PC-3 (cell line): ENCODE data around the gene LIMA1. TPM values are rescaled to one million over a fixed set of nuclear protein-coding genes. Genes with fewer than 3 reads are reported as not detected.

Experiments
- ATAC-seq: fragments of 200-7000 bp; cut with Tn5 transposase; 2 replicates; pipeline ENCODE4 v1.9.1; 2020; ENCODE audit warnings: mild to moderate bottlenecking, moderate library complexity
- BruUV-seq: library from RNA; stranded (reverse); fragments of 400-500 nt; replicated peaks from 2 replicates; lab custom pipeline; 2021; lab: Mats Ljungman, UMichigan
- CTCF ChIA-PET: fragments of 300-600 bp; sonication (Branson Sonifier 250); formaldehyde crosslinking; loops from one replicate; lab custom pipeline; 2022; ENCODE audit warnings: antibody characterized with exemption; lab: Charles Lee
- POLR2A ChIA-PET: fragments of 300-600 bp; sonication (Branson Sonifier 250); formaldehyde crosslinking; loops from one replicate; lab custom pipeline; 2022; ENCODE audit warnings: antibody characterized with exemption; ENCODE audit not compliant: unreplicated experiment; lab: Charles Lee
- DNase-seq: peaks from one replicate; pipeline ENCODE4 v3.0.0-alpha.2; 2015
- H2AFZ ChIP-seq: fragments of 300-600 bp; sonication (generic); 2 replicates; pipeline ENCODE4 v1.6.0; 2016; ENCODE audit warnings: antibody characterized with exemption, low read length
- H3F3A ChIP-seq: fragments of 300-600 bp; sonication (generic); one replicate; pipeline ENCODE4 v1.6.0; 2017; ENCODE audit warnings: antibody characterized with exemption, low read length, control low read depth, mild to moderate bottlenecking; ENCODE audit not compliant: unreplicated experiment
- H3K27ac ChIP-seq: fragments of 300-600 bp; sonication (generic); 2 replicates; pipeline ENCODE4 v1.5.1; 2016; ENCODE audit warnings: mild to moderate bottlenecking, low read length
- H3K27me3 ChIP-seq: fragments of 300-600 bp; sonication (generic); 2 replicates; pipeline ENCODE4 v1.6.1; 2016; ENCODE audit warnings: low read length, mixed read lengths
- H3K36me3 ChIP-seq: fragments of 300-600 bp; sonication (generic); 2 replicates; pipeline ENCODE4 v1.6.1; 2016; ENCODE audit warnings: low read depth, mixed run types, low read length, mixed read lengths
- H3K4me1 ChIP-seq: fragments of 300-600 bp; sonication (generic); 2 replicates; pipeline ENCODE4 v1.5.1; 2016; ENCODE audit warnings: low read length; ENCODE audit not compliant: insufficient read depth
- H3K4me2 ChIP-seq: fragments of 300-600 bp; sonication (generic); 2 replicates; pipeline ENCODE4 v1.6.0; 2016; ENCODE audit warnings: low read length
- H3K4me3 ChIP-seq: fragments of 300-600 bp; sonication (generic); 2 replicates; pipeline ENCODE4 v1.5.1; 2016; ENCODE audit warnings: mild to moderate bottlenecking, low read length, mixed read lengths
- H3K79me2 ChIP-seq: fragments of 300-600 bp; sonication (generic); 2 replicates; pipeline ENCODE4 v1.6.1; 2017; ENCODE audit warnings: low read length, mixed read lengths
- H3K9ac ChIP-seq: fragments of 300-600 bp; sonication (generic); 2 replicates; pipeline ENCODE4 v1.6.0; 2016; ENCODE audit warnings: mild to moderate bottlenecking, low read length
- H3K9me2 ChIP-seq: fragments of 300-600 bp; sonication (generic); replicated peaks from 2 replicates; pipeline ENCODE4 v1.6.1; 2016; ENCODE audit warnings: mixed run types, low read length, mixed read lengths
- H3K9me3 ChIP-seq: fragments of 300-600 bp; sonication (generic); 2 replicates; pipeline ENCODE4 v1.6.1; 2016; ENCODE audit warnings: low read length, mixed read lengths
- H4K20me1 ChIP-seq: fragments of 300-600 bp; sonication (generic); 2 replicates; pipeline ENCODE4 v1.6.1; 2016; ENCODE audit warnings: low read length, mixed read lengths
- EZH2 ChIP-seq: fragments of 300-600 bp; sonication (generic); IDR thresholded peaks from one replicate; pipeline ENCODE4 v1.6.1; 2017; ENCODE audit warnings: antibody characterized with exemption, mild to moderate bottlenecking, low read length; ENCODE audit not compliant: unreplicated experiment
- EZH2phosphoT487 ChIP-seq: fragments of 300-600 bp; sonication (generic); IDR thresholded peaks from 2 replicates; pipeline ENCODE4 v1.6.1; 2018; ENCODE audit warnings: mild to moderate bottlenecking, antibody characterized with exemption, low read length, borderline replicate concordance
- intact Hi-C: fragments of 100-400 bp; cut with micrococcal nuclease; formaldehyde crosslinking; loops from 2 replicates; pipeline ENCODE4 v1.9.0; 2023
- total RNA-seq: library from RNA; depleted of rRNA; stranded (reverse); fragments of >200 nt; gene quantifications from 2 replicates; pipeline ENCODE4 v1.2.3, GENCODE V29; 2014
- TF ChIP-seq, protein P1 (sequence below): fragments of 300-600 bp; sonication (generic); conservative IDR thresholded peaks from 2 replicates; pipeline ENCODE4 v1.5.1; 2017; ENCODE audit warnings: antibody characterized with exemption, low read depth, mild to moderate bottlenecking, low read length

LIMA1 gene
- total RNA-seq, 1 experiment from 2014 or later, result 45.1 TPM

DNA sequence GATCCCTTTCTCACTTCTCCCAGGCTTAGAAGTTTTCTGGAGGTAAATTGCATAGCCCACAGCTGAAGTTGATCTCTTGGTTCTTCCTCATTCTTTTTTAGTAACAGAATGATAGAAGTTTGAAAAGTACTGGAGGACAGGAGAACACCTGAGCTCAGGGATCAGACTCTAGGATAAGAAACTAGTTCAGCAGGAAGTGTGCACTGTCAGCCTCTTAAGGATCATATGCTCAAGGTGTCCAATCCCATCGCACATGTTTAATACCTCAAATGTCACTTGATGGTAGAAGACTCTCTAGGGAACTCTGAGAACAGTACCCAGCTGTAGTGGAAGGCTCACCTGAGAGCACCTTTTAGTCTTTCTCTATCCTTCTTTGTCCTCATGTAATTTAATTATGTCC is 14.7 kb upstream of the LIMA1 start:
- CTCF ChIA-PET, result no interaction called here
- DNase-seq, result peak; percentile 11
- Histone ChIP-seq H3K27me3 (no peaks in the 10 kb centered on the region), H3K4me1 (peaks cover 12% of the 10 kb centered on the region; the same call in 1 of the 2 replicates), H3K4me2 (no peak overlapping the region), H3K9me3 (no peaks in the 10 kb centered on the region), H4K20me1 (no peaks in the 10 kb centered on the region), H3K9ac (no peak overlapping the region), H2AFZ (no peak overlapping the region), H3K9me2 (no peaks in the 10 kb centered on the region), H3K4me3 (no peak overlapping the region), H3K79me2 (no peaks in the 10 kb centered on the region), H3F3A (no peaks in the 10 kb centered on the region), H3K27ac (no peak overlapping the region), H3K36me3 (no peaks in the 10 kb centered on the region)
- ATAC-seq, result no peak
- TF ChIP-seq, protein P1, sequence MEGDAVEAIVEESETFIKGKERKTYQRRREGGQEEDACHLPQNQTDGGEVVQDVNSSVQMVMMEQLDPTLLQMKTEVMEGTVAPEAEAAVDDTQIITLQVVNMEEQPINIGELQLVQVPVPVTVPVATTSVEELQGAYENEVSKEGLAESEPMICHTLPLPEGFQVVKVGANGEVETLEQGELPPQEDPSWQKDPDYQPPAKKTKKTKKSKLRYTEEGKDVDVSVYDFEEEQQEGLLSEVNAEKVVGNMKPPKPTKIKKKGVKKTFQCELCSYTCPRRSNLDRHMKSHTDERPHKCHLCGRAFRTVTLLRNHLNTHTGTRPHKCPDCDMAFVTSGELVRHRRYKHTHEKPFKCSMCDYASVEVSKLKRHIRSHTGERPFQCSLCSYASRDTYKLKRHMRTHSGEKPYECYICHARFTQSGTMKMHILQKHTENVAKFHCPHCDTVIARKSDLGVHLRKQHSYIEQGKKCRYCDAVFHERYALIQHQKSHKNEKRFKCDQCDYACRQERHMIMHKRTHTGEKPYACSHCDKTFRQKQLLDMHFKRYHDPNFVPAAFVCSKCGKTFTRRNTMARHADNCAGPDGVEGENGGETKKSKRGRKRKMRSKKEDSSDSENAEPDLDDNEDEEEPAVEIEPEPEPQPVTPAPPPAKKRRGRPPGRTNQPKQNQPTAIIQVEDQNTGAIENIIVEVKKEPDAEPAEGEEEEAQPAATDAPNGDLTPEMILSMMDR, result no peak
- POLR2A ChIA-PET, result no interaction called here
- BruUV-seq, result no TSS peak
- intact Hi-C loops, result no loop called here

DNA sequence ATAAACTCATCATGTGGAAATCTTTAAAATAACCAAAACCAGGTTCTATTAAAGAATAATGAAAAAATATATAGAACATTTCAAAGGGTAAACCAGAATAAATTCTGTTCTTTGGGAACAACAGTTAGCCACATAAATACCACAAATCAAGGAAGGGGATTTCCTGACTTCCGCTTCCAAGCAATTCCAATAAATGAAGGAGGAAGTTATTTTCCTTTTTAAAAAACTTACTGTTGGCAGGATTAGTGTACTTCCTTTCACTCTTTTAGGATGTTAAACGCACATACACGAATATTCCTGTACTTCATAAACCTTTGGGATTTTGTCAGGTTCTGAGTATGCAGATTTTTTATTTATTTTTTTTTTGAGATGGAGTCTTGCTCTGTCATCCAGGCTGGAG is 13.7 kb upstream of the LIMA1 start:
- H4K20me1 ChIP-seq, result no peaks in the 10 kb centered on the region
- no peak overlapping the region for H2AFZ ChIP-seq
- H3K9ac ChIP-seq, result no peak overlapping the region
- H3K79me2 ChIP-seq, result no peaks in the 10 kb centered on the region
- intact Hi-C loops, result no loop called here
- H3K4me2 ChIP-seq, result no peak overlapping the region
- no peaks in the 10 kb centered on the region for H3K36me3 ChIP-seq
- H3K27me3 ChIP-seq, result no peaks in the 10 kb centered on the region
- no peaks in the 10 kb centered on the region for H3K9me3 ChIP-seq
- H3K9me2 ChIP-seq, result no peaks in the 10 kb centered on the region
- H3F3A ChIP-seq, result no peaks in the 10 kb centered on the region
- H3K4me1 ChIP-seq, result peaks cover 7% of the 10 kb centered on the region; the same call in 1 of the 2 replicates
- DNase-seq, result no peak
- no peak for ATAC-seq
- TF ChIP-seq EZH2phosphoT487, result no peak
- TF ChIP-seq, protein P1, result no peak
- no peak for TF ChIP-seq EZH2
- POLR2A ChIA-PET, result no interaction called here
- H3K27ac ChIP-seq, result no peak overlapping the region
- CTCF ChIA-PET, result no interaction called here
- BruUV-seq, result no TSS peak
- no peak overlapping the region for H3K4me3 ChIP-seq

DNA sequence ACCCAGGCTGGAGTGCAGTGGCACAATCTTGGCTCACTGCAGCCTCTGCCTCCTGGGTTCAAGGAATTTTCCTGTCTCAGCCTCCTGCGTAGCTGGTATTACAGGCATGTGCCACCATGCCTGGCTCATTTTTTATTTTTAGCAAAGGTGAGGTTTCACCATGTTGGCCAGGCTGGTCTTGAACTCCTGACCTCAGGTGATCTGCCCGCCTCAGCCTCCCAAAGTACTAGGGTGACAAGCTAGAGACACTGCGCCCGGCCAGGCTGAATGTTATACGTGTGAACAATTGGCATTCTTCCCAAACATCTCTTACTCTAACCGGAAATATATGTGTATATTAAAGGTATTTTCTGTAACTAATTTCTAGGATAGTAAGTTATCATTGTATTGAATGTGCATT is 13.2 kb upstream of the LIMA1 start:
- H2AFZ ChIP-seq, result no peak overlapping the region
- DNase-seq, result no peak
- no peak for ATAC-seq
- intact Hi-C loops, result no loop called here
- H3K4me1 ChIP-seq, result peaks cover 7% of the 10 kb centered on the region; the same call in 1 of the 2 replicates
- ChIA-PET POLR2A (no interaction called here), CTCF (no interaction called here)
- no peak overlapping the region for H3K9ac ChIP-seq
- H3K27me3 ChIP-seq, result no peaks in the 10 kb centered on the region
- 0 out of 2 replicates have a peak, but pooled peaks cover 4% of the 10 kb centered on the region for H3K36me3 ChIP-seq
- TF ChIP-seq, protein P1, result no peak
- no peak for TF ChIP-seq EZH2phosphoT487
- no peak for TF ChIP-seq EZH2
- no peaks in the 10 kb centered on the region for H3K79me2 ChIP-seq
- H3K4me2 ChIP-seq, result no peak overlapping the region
- H4K20me1 ChIP-seq, result no peaks in the 10 kb centered on the region
- H3F3A ChIP-seq, result no peaks in the 10 kb centered on the region
- H3K4me3 ChIP-seq, result no peak overlapping the region
- no peak overlapping the region for H3K27ac ChIP-seq
- H3K9me3 ChIP-seq, result no peaks in the 10 kb centered on the region
- no peaks in the 10 kb centered on the region for H3K9me2 ChIP-seq
- BruUV-seq, result no TSS peak
